ENCODE results near the gene LANCL2. TPM values are rescaled to one million over a fixed set of nuclear protein-coding genes. Genes with fewer than 3 reads are reported as not detected.
"Not testable (repeated sequence)": the region's sequence is repeated elsewhere in the genome, so short reads cannot be mapped to it uniquely, and the experiment has no call there.

Gene LANCL2
- total RNA-seq, 1 donor from 2014 or later = 7.1 TPM

DNA sequence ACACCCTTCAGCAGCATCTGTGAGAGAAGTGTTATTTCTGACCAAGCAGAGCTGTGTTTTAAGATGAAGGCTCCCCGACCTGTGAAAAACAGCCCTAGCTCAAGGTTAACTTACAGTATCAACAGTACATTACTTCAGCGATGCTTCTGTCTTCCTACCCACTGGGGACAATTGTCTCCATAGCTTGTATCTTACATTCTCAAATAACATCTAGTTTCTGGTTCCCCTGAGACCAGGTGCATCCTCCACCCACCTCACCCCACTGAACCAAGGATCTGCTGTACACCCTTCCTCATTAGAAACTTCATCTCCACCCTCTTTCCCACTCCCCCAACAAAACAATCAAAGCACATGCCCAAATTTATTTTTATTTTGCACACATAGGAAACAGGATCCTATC is 105.1 kb downstream of the LANCL2 start:
- H3K4me3 ChIP-seq = no peak overlapping the region
- no peaks in the 10 kb centered on the region for H3K36me3 ChIP-seq
- no peaks in the 10 kb centered on the region for H3K79me2 ChIP-seq (ENCODE audit: low read depth)
- peaks cover 4% of the 10 kb centered on the region for H3F3A ChIP-seq (ENCODE audit: low read depth)
- peaks cover 27% of the 10 kb centered on the region for H3K36me3 Mint-ChIP-seq
- no peak for DNase-seq (ENCODE audit: low spot score)
- peaks cover 4% of the 10 kb centered on the region for H3K27me3 Mint-ChIP-seq (ENCODE audit: insufficient read depth, low read depth)
- no peaks in the 10 kb centered on the region for H3K9me3 ChIP-seq (ENCODE audit: low read depth)
- no peak overlapping the region for H3K9ac ChIP-seq
- TF ChIP-seq, protein P1, sequence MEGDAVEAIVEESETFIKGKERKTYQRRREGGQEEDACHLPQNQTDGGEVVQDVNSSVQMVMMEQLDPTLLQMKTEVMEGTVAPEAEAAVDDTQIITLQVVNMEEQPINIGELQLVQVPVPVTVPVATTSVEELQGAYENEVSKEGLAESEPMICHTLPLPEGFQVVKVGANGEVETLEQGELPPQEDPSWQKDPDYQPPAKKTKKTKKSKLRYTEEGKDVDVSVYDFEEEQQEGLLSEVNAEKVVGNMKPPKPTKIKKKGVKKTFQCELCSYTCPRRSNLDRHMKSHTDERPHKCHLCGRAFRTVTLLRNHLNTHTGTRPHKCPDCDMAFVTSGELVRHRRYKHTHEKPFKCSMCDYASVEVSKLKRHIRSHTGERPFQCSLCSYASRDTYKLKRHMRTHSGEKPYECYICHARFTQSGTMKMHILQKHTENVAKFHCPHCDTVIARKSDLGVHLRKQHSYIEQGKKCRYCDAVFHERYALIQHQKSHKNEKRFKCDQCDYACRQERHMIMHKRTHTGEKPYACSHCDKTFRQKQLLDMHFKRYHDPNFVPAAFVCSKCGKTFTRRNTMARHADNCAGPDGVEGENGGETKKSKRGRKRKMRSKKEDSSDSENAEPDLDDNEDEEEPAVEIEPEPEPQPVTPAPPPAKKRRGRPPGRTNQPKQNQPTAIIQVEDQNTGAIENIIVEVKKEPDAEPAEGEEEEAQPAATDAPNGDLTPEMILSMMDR (IDR thresholded peaks at IDR 0.05) = no peak
- no peak for TF ChIP-seq EZH2phosphoT487 (IDR thresholded peaks at IDR 0.05)
- TF ChIP-seq EZH2 (IDR thresholded peaks at IDR 0.05) = no peak
- H3K4me3 Mint-ChIP-seq = no peak overlapping the region
- no peaks in the 10 kb centered on the region for H3K27me3 ChIP-seq
- H4K20me1 ChIP-seq (ENCODE audit: low read depth) = no peaks in the 10 kb centered on the region
- no peak overlapping the region for H3K27ac ChIP-seq
- H3K9me3 Mint-ChIP-seq = peaks cover 20% of the 10 kb centered on the region
- H2AFZ ChIP-seq (replicated peaks) = no peak overlapping the region
- H3K4me1 Mint-ChIP-seq = peaks cover 2% of the 10 kb centered on the region
- H3K4me2 ChIP-seq = no peak overlapping the region
- H3K4me1 ChIP-seq = no peaks in the 10 kb centered on the region
- no peak overlapping the region for H3K27ac Mint-ChIP-seq

GRCh38 chr7:55471594-55471993 is 106.5 kb downstream of the LANCL2 start:
- H3K9ac ChIP-seq; H3K4me1 ChIP-seq; H3K4me2 ChIP-seq; H3K27ac Mint-ChIP-seq; DNase-seq (ENCODE audit: low spot score); H3F3A ChIP-seq (ENCODE audit: low read depth); H3K79me2 ChIP-seq (ENCODE audit: low read depth); H4K20me1 ChIP-seq (ENCODE audit: low read depth); H3K27ac ChIP-seq; H3K4me1 Mint-ChIP-seq; H3K27me3 ChIP-seq; H3K4me3 Mint-ChIP-seq; H3K9me3 ChIP-seq (ENCODE audit: low read depth); H2AFZ ChIP-seq (replicated peaks); H3K27me3 Mint-ChIP-seq (ENCODE audit: insufficient read depth, low read depth); H3K4me3 ChIP-seq; H3K36me3 ChIP-seq: not testable (repeated sequence)
- peaks cover 14% of the 10 kb centered on the region for H3K9me3 Mint-ChIP-seq
- H3K36me3 Mint-ChIP-seq = peaks cover 20% of the 10 kb centered on the region

- H2AFZ ChIP-seq (replicated peaks); H3K9me3 ChIP-seq (ENCODE audit: low read depth); H3K36me3 ChIP-seq; H3K27ac ChIP-seq; H3K4me3 ChIP-seq; H3K4me3 Mint-ChIP-seq; H3K27me3 ChIP-seq; H3K9me3 Mint-ChIP-seq; H3K9ac ChIP-seq; DNase-seq (ENCODE audit: low spot score); H3K4me1 Mint-ChIP-seq; H3K27me3 Mint-ChIP-seq (ENCODE audit: insufficient read depth, low read depth); H3K4me1 ChIP-seq; H3K27ac Mint-ChIP-seq; H3F3A ChIP-seq (ENCODE audit: low read depth); H3K79me2 ChIP-seq (ENCODE audit: low read depth); H4K20me1 ChIP-seq (ENCODE audit: low read depth); H3K4me2 ChIP-seq: not testable (repeated sequence)
- H3K36me3 Mint-ChIP-seq = peaks cover 13% of the 10 kb centered on the region
Observed at GRCh38 chr7:55472406-55472805, 107.3 kb downstream of the LANCL2 start.

DNA sequence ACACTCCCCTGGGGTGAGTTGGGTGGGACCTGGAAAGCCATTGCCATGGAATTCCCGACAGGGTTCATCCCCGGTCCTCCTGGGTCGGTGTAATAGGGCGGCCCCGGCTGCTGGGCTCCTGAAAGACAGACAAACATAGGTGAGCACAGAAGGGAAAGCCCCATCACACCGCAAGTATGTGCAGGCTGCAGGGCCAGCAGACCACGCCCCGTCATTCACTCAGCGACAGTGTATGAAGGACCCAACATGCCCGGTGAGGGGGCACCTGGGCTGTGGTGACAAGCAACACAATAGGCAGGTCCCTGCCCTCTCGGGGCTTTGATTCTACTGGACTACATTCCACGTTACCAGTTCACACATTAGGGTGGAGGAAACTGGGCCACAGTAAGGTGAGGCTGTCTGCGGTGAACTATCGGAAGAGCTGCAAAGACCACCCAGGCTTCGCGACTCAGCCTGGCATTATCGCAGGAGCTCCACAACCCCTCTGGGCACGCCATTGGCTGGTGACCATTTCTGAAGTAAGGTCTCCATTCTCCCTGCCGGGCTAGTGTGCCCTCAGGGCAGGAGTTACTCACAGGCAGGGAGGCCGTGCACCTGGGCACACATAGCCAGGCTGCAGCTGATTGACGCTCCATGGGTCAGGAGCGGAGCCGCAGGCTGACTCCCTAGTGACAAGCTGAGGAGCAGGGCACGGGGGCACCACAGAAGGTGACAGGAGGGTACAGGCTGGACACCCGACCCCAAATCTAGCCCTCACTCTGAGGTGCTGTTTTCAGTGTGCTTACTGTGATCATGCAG is 108.0 kb downstream of the LANCL2 start:
- no peaks in the 10 kb centered on the region for H4K20me1 ChIP-seq (ENCODE audit: low read depth)
- Mint-ChIP-seq H3K4me3 (no peak overlapping the region), H3K4me1 (peaks cover 2% of the 10 kb centered on the region), H3K36me3 (peaks cover 9% of the 10 kb centered on the region), H3K9me3 (peaks cover 2% of the 10 kb centered on the region), H3K27me3 (ENCODE audit: insufficient read depth, low read depth) (no peaks in the 10 kb centered on the region), H3K27ac (no peak overlapping the region)
- H3K4me2 ChIP-seq = no peak overlapping the region
- no peaks in the 10 kb centered on the region for H3K36me3 ChIP-seq
- no peak overlapping the region for H3K9ac ChIP-seq
- H3K79me2 ChIP-seq (ENCODE audit: low read depth) = no peaks in the 10 kb centered on the region
- no peak overlapping the region for H3K4me3 ChIP-seq
- H2AFZ ChIP-seq (replicated peaks) = no peak overlapping the region
- H3K27me3 ChIP-seq = no peaks in the 10 kb centered on the region
- no peak overlapping the region for H3K27ac ChIP-seq
- H3F3A ChIP-seq (ENCODE audit: low read depth) = peaks cover 4% of the 10 kb centered on the region
- DNase-seq (ENCODE audit: low spot score) = no peak
- no peaks in the 10 kb centered on the region for H3K4me1 ChIP-seq
- no peak for TF ChIP-seq EZH2phosphoT487 (IDR thresholded peaks at IDR 0.05)
- no peak for TF ChIP-seq EZH2 (IDR thresholded peaks at IDR 0.05)
- TF ChIP-seq, protein P1 (IDR thresholded peaks at IDR 0.05) = no peak
- H3K9me3 ChIP-seq (ENCODE audit: low read depth) = no peaks in the 10 kb centered on the region

Data from neural progenitor cell (in vitro differentiated cells).